DMS153 treated with DMSO at 0.1 percent for 48 hours (cell line): ENCODE data around the gene OR6J1.
"Not testable (repeated sequence)": the region's sequence is repeated elsewhere in the genome, so short reads cannot be mapped to it uniquely, and the experiment has no call there.

Experiments used
- DNase-seq: peaks from one replicate; lab custom pipeline; 2025; ENCODE audit not compliant: unreplicated experiment; lab: John Stamatoyannopoulos, UW

The OR6J1 gene

DNA sequence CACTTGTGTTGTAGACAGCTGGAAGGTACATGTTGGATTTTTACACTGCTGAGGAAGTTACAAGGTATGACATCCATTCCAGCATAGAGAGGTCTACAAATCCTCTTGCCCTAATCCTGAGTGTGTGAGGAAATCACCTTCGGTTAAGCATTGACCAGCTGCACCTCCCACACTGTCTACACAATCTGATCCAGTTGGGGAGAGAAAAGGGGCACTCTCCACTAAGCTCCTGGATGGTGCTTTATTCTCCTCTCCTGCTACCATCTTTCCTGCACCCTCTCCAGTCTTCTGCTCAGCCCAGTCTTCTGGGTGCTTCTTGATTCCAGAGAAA is at the start of gene OR6J1:
OR6J1 (minus strand) TSS at position 48 of the 331 bp plus-strand sequence. CDS start 9,541 bp downstream, outside the sequence.
- DNase-seq = no peak

DNA sequence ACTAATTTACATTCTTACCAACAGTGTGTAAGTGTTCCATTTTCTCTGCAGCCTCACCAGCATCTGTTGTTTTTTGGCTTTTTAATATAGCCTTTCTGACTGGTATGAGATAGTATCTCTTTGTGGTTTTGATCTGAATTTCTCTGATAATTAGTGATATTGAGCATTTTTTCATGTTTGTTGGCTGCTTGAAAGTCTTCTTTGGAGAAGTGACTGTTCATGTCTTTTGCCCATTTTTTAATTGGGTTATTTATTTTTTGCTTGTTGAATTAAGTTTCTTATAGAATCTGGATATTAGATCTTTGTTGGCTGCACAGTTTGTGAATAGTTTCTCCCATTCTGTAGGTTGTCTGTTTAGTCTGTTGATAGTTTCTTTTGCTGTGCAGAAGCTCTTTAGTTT is 48.0 kb upstream of the OR6J1 start:
- no peak for DNase-seq

- no peak for DNase-seq
These were observed 47.0 kb upstream of the OR6J1 start for GRCh38 chr14:22691171-22691570.

GRCh38 chr14:22689199-22689598 is 45.0 kb upstream of the OR6J1 start:
- DNase-seq = no peak

- not testable (repeated sequence) for DNase-seq
These were observed 43.8 kb upstream of the OR6J1 start for GRCh38 chr14:22687969-22688368.

DNA sequence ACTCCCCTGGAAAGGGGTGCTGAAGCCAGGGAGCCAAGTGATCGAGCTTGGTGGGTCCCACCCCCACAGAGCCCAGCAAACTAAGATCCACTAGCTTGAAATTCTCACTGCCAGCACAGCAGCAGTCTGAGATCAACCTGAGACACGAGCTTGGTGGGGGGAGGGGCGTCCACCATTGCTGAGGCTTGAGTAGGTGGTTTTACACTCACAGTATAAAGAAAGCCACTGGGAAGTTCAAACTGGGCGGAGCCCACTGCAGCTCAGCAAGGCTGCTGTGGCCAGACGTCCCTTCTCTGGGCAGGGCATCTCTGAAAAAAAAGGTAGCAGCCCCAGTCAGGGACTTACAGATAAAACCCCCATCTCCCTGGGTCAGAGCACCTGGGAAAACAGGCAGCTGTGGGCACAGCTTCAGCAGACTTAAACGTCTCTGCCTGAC is 42.0 kb upstream of the OR6J1 start:
- DNase-seq = not testable (repeated sequence)

DNA sequence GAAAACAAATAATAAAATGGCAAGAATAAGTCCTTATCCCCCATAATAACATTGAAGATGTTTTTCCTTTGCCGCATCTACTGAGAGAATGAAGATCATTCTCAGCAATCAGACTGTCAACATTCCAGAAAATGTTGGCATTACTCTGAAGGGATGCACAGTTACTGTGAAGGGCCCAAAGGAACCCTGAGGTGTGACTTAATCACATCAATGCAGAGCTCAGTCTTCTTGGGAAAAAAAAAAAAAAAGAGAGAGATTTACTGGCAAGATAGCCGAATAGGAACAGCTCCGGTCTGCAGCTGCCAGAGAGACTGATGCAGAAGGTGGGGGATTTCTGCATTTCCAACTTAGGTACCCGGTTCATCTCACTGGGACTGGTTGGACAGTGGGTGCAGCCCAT is 41.3 kb upstream of the OR6J1 start:
- no peak for DNase-seq

DNA sequence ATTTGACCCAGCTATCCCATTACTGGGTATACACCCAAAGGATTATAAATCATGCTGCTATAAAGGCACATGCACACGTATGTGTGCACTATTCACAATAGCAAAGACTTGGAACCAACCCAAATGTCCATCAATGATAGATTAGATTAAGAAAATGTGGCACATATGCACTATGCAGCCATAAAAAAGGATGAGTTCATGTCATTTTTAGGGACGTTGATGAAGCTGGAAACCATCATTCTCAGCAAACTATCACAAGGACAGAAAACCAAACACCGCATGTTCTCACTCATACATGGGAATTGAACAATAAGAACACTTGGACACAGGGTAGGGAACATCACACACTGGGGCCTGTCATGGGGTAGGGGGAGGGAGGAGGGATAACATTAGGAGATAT is 39.3 kb upstream of the OR6J1 start:
- DNase-seq = not testable (repeated sequence)

DNA sequence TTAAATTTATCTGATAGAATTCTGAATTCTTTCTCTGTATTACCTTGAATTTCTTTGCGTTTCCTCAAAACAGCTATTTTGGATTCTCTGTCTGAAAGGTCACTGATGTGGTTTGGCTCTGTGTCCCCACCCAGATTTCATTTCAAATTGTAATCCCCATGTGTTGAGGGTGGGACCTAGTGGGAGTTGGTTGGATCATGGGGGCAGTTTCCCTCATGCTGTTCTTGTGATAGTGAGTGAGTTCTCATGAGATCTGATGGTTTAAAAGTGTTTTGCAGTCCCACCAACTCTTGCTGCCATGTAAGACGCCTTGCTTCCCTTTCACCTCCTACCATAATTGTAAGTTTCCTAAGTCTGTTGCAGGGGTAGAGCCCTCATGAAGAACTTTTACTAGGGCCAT is 34.1 kb upstream of the OR6J1 start:
- no peak for DNase-seq

DNA sequence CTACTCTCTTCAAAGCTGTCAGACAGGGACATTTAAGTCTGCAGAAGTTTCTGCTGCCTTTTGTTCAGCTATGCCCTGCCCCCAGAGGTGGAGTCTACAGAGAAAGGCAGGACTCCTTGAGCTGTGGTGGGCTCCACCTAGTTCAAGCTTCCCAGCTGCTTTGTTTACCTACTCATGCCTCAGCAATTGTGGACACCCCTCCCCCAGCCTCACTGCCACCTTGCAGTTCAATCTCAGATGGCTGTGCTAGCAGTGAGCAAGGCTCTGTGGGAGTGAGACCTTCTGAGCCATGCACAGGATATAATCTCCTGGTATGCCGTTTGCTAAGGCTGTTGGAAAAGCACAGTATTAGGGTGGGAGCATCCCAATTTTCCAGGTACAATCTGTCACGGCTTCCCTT is 33.4 kb upstream of the OR6J1 start:
- DNase-seq = not testable (repeated sequence)

- no peak for DNase-seq
These were observed 27.5 kb upstream of the OR6J1 start for GRCh38 chr14:22671622-22672021.

DNA sequence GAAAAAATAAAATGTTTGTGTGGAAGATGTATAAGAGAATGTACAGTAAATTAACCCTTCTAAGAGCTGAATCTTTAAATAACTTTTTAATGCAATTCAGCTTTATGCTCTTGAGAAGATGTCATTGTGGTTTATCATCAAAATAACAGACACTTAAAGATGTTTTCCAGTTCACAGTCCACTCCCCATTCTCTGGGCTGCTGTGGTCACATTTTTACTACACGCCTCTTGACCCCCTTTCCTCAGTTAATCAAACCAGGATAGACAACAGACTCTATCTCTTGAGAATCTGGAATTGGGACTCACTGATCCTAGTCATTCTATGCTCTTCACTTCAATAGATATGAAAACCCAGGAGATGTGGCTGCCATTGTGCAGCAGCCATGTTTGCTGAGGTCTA is 24.7 kb upstream of the OR6J1 start:
- no peak for DNase-seq

GRCh38 chr14:22668417-22668816 is 24.3 kb upstream of the OR6J1 start:
- no peak for DNase-seq

DNA sequence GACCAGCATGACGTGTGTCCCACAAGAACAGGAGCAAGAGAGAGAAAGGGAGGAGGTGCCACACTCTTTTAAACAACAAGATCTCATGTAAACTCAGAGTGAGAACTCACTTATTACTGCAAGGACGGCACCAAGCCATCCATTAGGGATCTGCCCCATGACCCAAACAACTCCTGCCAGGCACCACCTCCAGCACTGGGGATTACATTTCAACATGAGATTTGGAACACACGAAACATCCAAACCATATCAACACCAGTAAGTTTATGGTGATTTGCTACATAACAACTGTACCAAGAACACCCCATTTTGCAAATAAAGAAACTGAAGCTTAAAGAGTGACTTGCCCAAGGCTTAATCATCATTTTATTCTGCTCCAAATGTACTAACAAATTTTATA is 23.7 kb upstream of the OR6J1 start:
- no peak for DNase-seq

DNA sequence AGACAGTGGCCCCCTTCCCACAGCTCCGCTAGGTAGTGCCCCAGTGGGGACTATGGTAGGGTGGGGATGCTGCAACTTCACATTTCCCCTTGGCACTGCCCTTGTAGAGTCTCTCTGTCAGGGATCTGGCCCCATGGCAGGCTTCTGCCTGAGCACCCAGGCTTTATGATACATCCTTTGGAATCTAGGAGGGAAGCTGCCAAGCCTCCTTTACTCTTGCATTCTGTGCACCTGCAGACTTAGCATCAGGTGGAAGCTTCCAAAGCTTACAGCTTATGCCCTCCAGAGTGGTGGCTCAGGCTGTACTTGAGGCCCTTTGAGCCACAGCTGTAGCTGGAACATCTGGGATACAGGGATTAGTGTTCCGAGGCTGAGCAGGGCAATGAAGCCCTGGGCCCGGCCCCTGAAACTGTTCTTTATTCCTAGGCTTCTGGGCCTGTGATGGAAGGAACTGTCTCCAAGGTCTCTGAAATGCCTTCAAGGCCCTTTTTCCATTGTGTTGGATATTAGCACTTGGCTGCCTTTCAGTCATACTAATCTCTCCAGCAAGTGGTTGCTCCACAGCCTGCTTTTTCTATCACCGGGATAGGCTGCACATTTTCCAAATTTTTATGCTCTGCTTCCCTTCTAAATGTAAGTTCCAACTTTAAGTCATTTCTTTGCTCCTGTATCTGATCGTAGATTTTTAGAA is 22.2 kb upstream of the OR6J1 start:
- DNase-seq = no peak

DNA sequence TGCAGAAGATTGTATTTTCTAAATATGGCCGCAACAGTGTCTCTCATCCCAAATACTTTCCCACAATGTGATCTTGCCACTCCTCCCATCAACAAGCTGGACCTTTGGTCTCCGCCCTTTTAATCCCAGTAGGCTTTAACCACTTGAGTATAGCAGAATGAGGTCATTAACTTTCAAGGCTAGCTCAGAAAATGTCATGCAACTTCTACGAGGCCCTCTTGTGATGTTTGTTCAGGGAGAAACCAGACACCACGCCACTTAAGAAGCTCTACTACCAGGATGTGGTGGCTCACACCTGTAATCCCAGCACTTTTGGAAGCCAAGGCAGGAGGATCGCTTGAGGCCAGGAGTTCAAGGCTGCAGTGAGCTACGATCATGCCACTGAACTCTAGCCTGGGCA is 20.1 kb upstream of the OR6J1 start:
- DNase-seq = peak; percentile 13

DNA sequence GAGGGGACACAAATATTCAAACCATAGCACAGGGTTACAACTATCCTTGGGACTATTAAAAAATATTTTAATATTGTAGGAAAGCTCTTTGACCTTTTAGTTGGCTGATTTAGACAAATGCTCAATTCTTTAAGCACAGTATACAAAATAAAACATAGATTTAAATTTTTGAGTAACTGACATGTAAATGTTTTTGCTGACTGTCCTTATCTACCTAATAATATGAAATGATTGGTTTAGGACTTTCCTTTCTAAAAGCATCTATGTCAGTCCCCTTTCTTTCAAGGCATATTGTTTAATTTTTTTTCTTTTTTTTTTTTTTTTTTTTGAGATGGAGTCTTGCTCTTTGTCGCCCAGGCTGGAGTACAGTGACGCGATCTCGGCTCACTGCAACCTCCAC is 16.5 kb upstream of the OR6J1 start:
- DNase-seq = no peak

- DNase-seq = no peak
These were observed 14.8 kb upstream of the OR6J1 start for GRCh38 chr14:22658946-22659345.

- peak; percentile 4 for DNase-seq
These were observed 13.7 kb upstream of the OR6J1 start for GRCh38 chr14:22657861-22658260.

- no peak for DNase-seq
These were observed 13.0 kb upstream of the OR6J1 start for GRCh38 chr14:22656945-22657731.

GRCh38 chr14:22656226-22656625 is 12.1 kb upstream of the OR6J1 start:
- no peak for DNase-seq

- DNase-seq = peak; percentile 50
These were observed 9.0 kb upstream of the OR6J1 start for GRCh38 chr14:22653012-22653621.
